Suprapubic skin (tissue), 4 donors: Measurements from ENCODE around the gene AMBRA1.

ENCODE experiments used
- POLR2A ChIP-seq, 2 donors: fragments of 450-650 bp; IDR thresholded peaks; one replicate each; pipeline ENCODE4 v1.6.1; 2017; ENCODE audit warnings: antibody characterized with exemption in 2 of 2, mild to moderate bottlenecking in 2 of 2, moderate library complexity in 2 of 2
- POLR2AphosphoS5 ChIP-seq, 3 donors: sonication (generic); formaldehyde crosslinking; IDR thresholded peaks; one replicate each; pipeline ENCODE4 v1.6.1; 2017; ENCODE audit warnings: antibody characterized with exemption in 3 of 3
- TF ChIP-seq, protein P1 (sequence below), 2 donors: fragments of 200-600 bp in 1 of 2; fragments of 450-650 bp in 1 of 2; sonication (generic) in 1 of 2; IDR thresholded peaks; one replicate each; pipeline ENCODE4 v1.5.1; 2016 to 2019; ENCODE audit warnings: antibody characterized with exemption in 2 of 2, mild to moderate bottlenecking in 1 of 2, moderate library complexity in 1 of 2

DNA sequence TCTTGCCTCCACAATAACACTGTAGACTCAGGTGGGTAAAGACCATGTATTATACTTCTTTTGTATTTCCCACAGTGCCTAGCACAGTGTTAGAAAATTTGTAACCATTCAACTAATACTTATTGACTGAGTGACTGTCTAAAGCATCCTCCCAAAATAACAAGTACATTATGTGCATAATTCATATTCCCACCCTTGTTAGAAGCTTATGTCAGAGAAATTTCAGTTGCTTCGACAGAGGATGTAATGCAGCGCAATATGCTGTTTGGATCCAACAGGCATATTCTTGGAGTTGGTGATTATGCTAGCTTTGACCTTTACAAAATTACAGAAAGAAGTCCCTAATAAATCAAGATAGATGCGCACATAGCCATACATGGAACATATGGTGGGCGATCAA is 53.0 kb downstream of the AMBRA1 start:
- TF ChIP-seq POLR2A (IDR thresholded peaks at IDR 0.05) (no peak), POLR2AphosphoS5 (IDR thresholded peaks at IDR 0.05) (no peak)
- TF ChIP-seq, protein P1, sequence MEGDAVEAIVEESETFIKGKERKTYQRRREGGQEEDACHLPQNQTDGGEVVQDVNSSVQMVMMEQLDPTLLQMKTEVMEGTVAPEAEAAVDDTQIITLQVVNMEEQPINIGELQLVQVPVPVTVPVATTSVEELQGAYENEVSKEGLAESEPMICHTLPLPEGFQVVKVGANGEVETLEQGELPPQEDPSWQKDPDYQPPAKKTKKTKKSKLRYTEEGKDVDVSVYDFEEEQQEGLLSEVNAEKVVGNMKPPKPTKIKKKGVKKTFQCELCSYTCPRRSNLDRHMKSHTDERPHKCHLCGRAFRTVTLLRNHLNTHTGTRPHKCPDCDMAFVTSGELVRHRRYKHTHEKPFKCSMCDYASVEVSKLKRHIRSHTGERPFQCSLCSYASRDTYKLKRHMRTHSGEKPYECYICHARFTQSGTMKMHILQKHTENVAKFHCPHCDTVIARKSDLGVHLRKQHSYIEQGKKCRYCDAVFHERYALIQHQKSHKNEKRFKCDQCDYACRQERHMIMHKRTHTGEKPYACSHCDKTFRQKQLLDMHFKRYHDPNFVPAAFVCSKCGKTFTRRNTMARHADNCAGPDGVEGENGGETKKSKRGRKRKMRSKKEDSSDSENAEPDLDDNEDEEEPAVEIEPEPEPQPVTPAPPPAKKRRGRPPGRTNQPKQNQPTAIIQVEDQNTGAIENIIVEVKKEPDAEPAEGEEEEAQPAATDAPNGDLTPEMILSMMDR (IDR thresholded peaks at IDR 0.05): no peak
